ENCODE results near the gene FAM169A. TPM values are rescaled to one million over a fixed set of nuclear protein-coding genes. Genes with fewer than 3 reads are reported as not detected.

Gene FAM169A
- total RNA-seq, 2 experiments from 2014 or later, result 13.3 to 14.7 TPM

DNA sequence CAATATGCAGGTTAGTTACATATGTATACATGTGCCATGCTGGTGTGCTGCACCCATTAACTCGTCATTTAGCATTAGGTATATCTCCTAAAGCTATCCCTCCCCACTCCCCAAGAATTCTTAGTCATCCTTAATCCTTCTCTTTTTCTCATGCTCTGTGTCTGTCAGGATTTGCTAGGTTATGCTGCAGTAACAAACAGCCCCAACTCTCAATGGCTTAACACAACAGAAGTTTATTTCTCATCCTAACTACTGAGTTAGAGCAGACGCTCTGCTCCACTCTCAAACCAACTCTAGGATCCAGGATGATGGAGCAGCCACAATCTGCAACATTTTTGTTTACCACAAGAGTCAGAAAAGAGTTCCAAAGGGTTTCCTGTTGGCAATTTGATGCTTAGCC lies 28.2 kb upstream of the FAM169A start:
- Mint-ChIP-seq H3K9me3 (peaks cover 3% of the 10 kb centered on the region), H3K27me3 (peaks cover 15% of the 10 kb centered on the region), H3K27ac (no peak overlapping the region), H3K36me3 (ENCODE audit: low read depth) (no peaks in the 10 kb centered on the region), H3K4me3 (no peak overlapping the region), H3K4me1 (ENCODE audit: low read depth) (no peaks in the 10 kb centered on the region)
- H3K36me3 ChIP-seq (ENCODE audit: insufficient read depth, low read length), result no peaks in the 10 kb centered on the region
- no peak for DNase-seq
- H3K4me1 ChIP-seq (ENCODE audit: insufficient read depth, low read length), result no peaks in the 10 kb centered on the region
- intact Hi-C loops (cut with DNase I, micrococcal nuclease), result no loop called here
- H3K4me3 ChIP-seq (ENCODE audit: low read length), result no peak overlapping the region
- ChIA-PET CTCF (no interaction called here), POLR2A (no interaction called here)
- TF ChIP-seq, protein P1, sequence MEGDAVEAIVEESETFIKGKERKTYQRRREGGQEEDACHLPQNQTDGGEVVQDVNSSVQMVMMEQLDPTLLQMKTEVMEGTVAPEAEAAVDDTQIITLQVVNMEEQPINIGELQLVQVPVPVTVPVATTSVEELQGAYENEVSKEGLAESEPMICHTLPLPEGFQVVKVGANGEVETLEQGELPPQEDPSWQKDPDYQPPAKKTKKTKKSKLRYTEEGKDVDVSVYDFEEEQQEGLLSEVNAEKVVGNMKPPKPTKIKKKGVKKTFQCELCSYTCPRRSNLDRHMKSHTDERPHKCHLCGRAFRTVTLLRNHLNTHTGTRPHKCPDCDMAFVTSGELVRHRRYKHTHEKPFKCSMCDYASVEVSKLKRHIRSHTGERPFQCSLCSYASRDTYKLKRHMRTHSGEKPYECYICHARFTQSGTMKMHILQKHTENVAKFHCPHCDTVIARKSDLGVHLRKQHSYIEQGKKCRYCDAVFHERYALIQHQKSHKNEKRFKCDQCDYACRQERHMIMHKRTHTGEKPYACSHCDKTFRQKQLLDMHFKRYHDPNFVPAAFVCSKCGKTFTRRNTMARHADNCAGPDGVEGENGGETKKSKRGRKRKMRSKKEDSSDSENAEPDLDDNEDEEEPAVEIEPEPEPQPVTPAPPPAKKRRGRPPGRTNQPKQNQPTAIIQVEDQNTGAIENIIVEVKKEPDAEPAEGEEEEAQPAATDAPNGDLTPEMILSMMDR (IDR thresholded peaks at IDR 0.05), result no peak
- H3K27ac ChIP-seq (ENCODE audit: low read depth in 1 of 2, low read length in 2 of 2), result no peak overlapping the region
- no peaks in the 10 kb centered on the region for H3K9me3 ChIP-seq (ENCODE audit: control insufficient read depth in 1 of 2, insufficient read depth in 1 of 2, low read length in 2 of 2)
- no peaks in the 10 kb centered on the region for H3K27me3 ChIP-seq (ENCODE audit: control insufficient read depth in 1 of 2, insufficient read depth in 2 of 2, low read length in 2 of 2)
- ATAC-seq (ENCODE audit: poor library complexity), result no peak

DNA sequence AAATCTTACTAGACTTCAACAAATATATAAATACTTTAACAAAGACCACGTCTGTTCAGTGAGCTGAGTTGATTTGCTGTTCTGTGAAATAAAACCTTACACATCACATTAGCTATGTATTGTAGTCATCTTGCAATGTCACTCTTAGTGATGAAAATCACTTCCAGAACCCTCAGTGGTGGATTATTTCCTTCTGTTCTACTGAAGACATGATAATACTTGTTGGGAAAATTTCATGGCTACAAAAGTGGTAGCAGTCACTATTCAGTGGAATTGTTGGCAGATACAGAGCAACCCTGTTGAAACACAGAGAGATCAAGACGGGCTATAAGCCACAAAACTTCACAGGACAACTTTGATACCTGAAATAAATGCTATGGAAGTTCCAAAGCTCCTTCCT lies 26.7 kb upstream of the FAM169A start:
- DNase-seq (no peak), ATAC-seq (ENCODE audit: poor library complexity) (no peak)
- peaks cover 15% of the 10 kb centered on the region for H3K27me3 Mint-ChIP-seq
- no peak overlapping the region for H3K4me3 Mint-ChIP-seq
- Histone ChIP-seq H3K27me3 (ENCODE audit: control insufficient read depth in 1 of 2, insufficient read depth in 2 of 2, low read length in 2 of 2) (no peaks in the 10 kb centered on the region), H3K4me1 (ENCODE audit: insufficient read depth, low read length) (no peaks in the 10 kb centered on the region), H3K27ac (ENCODE audit: low read depth in 1 of 2, low read length in 2 of 2) (no peak overlapping the region), H3K4me3 (ENCODE audit: low read length) (no peak overlapping the region), H3K36me3 (ENCODE audit: insufficient read depth, low read length) (no peaks in the 10 kb centered on the region), H3K9me3 (ENCODE audit: control insufficient read depth in 1 of 2, insufficient read depth in 1 of 2, low read length in 2 of 2) (no peaks in the 10 kb centered on the region)
- H3K9me3 Mint-ChIP-seq, result peaks cover 3% of the 10 kb centered on the region
- TF ChIP-seq, protein P1 (IDR thresholded peaks at IDR 0.05), result no peak
- intact Hi-C loops (cut with DNase I, micrococcal nuclease), result no loop called here
- no peak overlapping the region for H3K27ac Mint-ChIP-seq
- H3K4me1 Mint-ChIP-seq (ENCODE audit: low read depth), result no peaks in the 10 kb centered on the region
- no peaks in the 10 kb centered on the region for H3K36me3 Mint-ChIP-seq (ENCODE audit: low read depth)
- CTCF ChIA-PET, result no interaction called here
- POLR2A ChIA-PET, result no interaction called here

DNA sequence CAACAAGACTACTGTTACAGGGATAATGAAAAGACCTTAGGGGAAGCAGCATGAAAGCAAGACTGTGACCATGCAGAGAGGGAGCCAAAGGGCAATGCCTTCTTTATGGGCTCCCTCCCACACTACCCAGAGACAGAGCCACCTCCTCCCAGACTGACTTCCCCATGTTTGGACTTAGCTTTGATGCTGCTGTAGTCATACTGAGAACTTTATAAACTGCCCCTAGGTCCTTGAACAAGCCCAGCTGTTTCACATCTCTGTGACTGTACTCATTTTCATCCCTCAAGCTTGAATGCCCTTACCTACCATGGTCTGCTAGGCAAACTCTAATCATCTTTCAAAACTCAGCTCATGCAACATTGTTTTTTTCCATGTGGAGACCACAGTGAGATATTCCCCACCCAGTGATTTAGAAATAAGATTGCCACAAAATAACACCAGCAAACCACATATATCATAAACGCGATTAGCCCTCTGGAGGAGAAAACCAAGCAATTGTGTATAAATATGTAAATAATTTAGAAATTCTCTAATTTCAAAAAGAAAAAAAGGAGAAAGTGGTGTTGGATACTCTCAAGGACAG lies 23.4 kb upstream of the FAM169A start:
- intact Hi-C loops (cut with DNase I, micrococcal nuclease), result no loop called here
- Histone ChIP-seq H3K36me3 (ENCODE audit: insufficient read depth, low read length) (no peaks in the 10 kb centered on the region), H3K27ac (ENCODE audit: low read depth in 1 of 2, low read length in 2 of 2) (no peak overlapping the region), H3K4me3 (ENCODE audit: low read length) (no peak overlapping the region), H3K9me3 (ENCODE audit: control insufficient read depth in 1 of 2, insufficient read depth in 1 of 2, low read length in 2 of 2) (no peaks in the 10 kb centered on the region), H3K27me3 (ENCODE audit: control insufficient read depth in 1 of 2, insufficient read depth in 2 of 2, low read length in 2 of 2) (no peaks in the 10 kb centered on the region), H3K4me1 (ENCODE audit: insufficient read depth, low read length) (no peaks in the 10 kb centered on the region)
- Mint-ChIP-seq H3K4me1 (ENCODE audit: low read depth) (no peaks in the 10 kb centered on the region), H3K27me3 (peaks cover 4% of the 10 kb centered on the region), H3K4me3 (no peak overlapping the region), H3K9me3 (peaks cover 3% of the 10 kb centered on the region), H3K36me3 (ENCODE audit: low read depth) (no peaks in the 10 kb centered on the region), H3K27ac (no peak overlapping the region)
- ChIA-PET POLR2A (no interaction called here), CTCF (no interaction called here)
- TF ChIP-seq, protein P1 (IDR thresholded peaks at IDR 0.05), result no peak
- DNase-seq (peak in 1 of 14 experiments; percentile 28), ATAC-seq (ENCODE audit: poor library complexity) (no peak)
